ENCODE measurements around the gene FZR1.
A peak's percentile ranks its signal among the peaks of the same experiment; 100 is the strongest.
"Not testable (repeated sequence)": the region's sequence is repeated elsewhere in the genome, so short reads cannot be mapped to it uniquely, and the experiment has no call there.

The FZR1 gene

DNA sequence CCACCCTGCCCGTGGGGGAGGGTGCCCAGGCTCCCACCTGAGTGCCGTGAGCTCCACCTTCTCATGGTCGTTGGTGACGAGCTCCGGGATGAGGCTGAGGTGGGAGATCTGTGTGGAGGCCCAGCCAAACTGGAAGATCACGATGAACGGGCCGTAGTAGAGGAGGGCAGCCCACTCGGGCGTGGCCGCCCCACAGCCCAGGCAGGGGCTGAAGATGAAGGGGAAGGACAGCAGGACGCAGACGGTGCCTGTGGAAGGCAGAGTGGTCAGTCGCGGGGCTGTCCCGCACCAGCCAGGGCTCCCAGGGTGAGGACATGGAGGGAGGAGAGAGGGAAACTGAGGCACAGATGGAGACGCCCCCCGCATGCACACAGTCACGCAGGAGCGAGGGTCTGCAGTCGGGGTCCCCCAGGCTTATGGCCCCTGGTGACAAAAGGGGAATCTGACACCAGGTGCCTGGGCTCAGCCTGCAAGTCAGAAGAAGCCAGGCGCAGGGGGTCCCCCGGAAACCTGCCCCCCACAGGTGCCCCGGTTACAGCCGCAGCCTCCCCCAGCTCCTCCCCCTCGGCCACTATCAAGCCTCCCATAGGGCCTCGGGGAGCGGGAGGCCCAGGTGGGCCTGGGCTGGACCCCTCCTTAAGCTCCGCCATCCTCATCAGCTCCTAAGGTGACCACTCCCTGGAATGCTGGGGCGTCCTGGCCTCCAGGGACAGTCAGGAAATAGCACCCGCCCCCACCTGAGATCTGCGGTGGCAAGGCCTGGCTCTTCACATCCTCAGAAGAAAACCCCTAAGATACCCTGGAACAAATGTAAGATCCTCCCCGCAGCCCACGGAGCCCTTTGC is 45.1 kb downstream of the FZR1 start:
- no peak for DNase-seq

DNA sequence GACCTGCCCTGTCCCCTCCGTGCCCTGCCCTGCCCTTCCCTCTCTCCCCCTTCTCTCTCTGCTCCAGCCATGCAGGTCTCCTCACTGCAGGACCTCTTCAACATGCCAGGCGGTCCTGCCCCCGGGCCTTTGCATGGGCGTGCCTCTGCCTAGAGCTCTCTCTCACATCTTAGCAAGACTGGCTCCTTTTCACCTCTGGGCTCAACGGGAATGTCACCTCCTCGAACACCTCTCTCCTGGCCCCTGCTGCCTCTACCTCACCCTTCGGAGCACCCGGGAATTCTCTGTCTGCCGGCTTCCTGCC is 45.6 kb downstream of the FZR1 start:
- DNase-seq, result no peak

DNA sequence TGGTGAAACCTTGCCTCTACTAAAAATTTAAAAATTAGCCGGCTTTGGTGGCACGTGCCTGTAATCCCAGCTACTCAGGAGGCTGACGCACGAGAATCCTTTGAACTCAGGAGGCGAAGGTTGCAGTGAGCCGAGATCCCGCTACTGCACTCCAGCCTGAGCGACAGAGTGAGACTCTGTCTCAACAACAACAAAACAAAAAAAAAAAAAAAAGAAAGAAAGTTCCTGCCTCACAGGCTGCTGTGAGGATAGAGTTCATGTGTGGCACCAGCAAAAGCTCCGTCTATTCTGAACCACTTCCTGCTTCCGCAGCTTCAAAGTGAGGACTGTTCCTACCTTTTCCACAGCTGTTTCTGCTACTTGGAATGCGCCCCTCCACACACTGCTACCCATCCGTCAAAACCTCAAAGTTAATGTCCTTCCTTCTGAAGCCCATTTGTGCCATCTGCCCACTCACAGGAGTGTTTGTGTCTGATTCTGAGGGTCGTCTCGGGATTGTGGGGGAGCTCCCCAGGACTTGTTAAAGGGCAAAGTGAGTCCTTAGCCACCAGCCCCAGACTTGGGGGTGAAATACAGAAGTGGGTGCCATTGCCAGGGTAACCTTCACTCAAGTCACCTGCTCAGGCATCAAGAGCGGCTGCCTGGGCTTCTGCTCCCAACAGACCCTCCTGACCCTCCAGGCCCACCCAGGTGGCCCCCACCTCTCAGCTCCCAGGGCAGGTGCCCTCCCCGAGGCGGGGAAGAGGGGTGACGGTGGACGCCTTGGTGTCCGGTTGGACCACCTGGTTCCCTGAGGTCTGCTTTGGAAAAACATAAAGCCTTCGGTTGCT is 48.4 kb downstream of the FZR1 start:
- no peak for DNase-seq

DNA sequence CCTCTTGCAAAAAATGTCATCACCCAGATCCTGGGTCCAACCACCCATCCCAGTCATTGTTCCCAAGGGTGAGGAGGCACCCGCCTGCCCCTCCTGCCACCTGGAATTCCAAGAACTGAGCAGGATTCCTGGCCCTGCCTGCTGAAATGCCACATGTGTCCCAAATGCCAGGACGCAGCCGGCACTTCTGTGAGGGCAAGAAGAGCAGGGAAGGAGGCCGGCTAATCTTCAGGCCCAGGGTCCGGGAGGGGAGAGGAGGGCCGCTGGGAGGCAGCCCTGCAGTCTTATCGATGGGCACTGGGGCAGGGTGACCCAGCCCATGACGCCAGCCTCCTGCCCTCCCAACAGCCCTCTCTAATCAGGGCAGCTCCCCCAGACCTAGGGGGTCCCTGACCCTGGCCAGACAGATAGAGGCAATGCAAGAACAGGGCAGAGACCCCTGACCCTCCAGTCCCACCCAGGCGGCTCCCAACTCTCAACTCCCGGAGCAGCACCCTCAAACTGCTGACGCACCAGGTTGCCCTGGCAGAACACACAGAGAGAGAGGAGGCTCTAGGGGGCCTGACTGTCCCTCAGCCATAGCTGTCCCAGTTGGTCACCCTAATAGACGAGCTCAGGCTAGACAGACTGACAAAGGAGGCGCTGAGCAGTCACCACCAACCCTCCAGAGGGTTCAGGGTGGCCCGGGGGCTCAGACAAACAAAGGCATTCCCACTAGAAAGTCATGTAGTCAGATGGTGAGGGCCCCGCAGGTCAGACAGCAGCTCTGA is 49.7 kb downstream of the FZR1 start:
- DNase-seq, result no peak

DNA sequence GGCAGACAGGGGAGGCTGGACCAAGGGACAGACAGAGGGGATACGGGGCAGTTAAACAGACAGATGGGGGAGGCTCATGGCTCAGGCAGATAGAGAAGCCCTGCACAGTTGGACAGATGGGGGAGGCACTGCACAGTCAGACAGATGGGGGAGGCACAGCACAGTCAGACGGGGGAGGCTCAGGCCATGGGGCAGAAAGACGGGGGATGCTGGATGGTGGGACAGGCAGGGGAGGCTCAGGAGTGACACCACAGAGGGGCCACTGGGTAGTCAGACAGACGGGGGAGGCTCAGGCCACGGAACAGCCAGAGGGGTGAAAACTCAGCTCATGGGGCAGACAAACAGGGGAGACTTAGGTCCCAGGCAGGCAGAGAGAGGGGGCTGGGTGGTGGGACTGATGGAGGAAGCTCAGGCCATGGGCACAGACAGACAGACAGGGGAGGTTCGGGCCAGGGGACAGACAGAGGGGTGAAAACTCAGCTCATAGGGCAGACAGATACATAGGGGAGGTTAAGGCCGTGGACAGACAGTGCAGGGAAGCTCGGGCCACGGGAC is 50.4 kb downstream of the FZR1 start:
- DNase-seq, result no peak

DNA sequence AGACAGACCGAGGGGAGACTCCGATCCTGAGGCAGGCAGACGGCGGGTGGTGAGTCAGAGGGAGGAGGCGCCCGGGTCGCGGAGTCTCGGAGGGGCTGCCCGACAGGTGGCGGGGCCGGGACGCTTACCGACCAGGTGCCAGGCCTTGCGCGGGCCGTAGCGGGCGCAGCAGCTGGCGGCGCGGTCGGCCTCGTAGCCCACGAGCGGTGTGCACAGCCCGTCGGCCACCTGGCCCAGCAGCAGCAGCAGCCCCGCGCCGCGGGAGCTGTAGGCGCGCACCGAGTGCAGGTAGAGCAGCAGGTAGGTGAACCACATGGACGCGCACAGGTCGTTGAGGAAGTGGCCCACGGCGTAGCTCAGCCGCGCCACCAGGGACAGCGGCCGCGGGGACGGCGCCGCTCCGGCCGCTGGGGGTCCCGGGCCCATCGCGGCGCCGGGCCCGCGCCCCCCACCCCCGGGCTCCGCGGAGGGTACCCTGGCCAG is 50.9 kb downstream of the FZR1 start:
- no peak for DNase-seq

DNA sequence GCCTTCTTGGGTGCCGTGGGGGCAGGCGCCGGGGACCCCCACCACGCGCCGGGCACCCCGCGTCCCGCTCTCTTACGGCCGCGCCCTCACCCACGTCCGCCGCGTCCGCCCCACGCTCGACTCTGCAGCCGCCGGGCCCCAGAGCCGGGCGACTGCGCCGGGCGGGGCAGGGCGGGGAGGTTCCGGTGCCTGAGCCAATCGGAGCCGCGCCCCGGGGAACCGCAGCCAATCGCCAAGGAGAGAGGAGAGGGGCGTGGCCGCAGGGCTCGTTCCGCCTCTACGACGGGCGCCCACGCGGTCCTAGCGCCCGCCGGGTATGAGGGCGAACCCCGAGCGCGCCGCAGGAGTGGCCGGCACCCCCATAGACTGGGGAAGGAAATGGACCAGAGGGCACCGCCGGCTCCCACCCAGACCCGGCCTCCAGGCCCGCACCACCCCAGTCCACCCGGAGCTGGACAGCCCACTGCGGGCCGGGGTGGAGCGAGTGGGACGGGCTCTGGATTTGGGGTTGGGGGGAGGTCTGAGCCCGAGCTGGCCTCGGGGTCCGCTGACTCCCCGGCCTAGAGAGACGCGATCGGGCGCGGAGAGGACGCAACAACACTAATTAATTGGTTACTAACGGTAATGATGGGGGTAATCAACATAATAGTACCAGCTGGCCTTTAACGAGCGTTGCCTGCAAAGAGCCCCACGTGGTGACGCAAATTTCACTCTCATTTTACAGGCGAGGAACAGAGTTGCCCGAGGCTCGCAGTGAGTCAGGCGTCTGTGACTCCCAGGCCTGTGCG is 51.5 kb downstream of the FZR1 start, which contains the start of gene MFSD12:
TSS of gene MFSD12 (minus strand) at position 126 of the 788 bp plus-strand sequence. CDS start 183 bp downstream, outside the sequence.
- no peak for DNase-seq

DNA sequence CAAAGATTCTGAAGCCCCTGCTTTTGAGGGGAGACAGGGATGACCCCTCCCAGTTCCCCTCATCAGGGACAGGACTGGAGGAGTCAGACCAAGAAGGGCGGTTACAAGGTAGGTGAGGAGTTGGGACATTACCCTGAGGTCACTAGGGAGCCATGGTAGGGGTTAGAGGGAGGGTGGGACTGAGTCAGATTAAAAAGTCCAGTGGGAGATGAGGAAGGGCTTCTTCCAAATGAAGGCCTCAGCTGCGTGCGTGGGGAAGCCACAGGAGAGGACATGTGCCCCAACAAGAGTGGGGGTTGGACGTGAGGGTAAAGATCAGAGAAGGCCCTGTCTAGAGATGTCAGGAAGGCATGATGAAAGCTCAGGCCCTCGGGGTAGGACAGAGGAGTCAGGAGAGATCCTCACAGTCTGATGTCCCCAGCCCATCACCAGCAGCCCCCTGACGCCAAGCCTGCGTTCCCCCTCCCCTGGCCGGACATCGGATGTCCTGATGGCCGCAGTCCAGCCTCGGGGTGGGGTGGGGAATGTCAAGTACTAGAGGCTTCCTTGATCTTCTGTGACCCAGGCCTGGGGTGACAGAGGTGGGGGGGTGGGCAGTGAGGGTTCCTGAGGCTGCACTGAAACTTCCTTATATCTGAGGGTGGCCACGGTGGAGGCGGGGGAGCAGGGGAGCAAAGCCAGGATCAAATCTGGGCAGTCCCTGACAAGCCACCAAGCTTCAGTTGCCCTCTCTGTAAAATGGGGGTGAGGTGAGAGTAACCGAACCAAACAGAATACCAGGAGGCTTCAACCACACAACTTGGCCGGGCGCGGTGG is 57.8 kb downstream of the FZR1 start:
- no peak for DNase-seq

DNA sequence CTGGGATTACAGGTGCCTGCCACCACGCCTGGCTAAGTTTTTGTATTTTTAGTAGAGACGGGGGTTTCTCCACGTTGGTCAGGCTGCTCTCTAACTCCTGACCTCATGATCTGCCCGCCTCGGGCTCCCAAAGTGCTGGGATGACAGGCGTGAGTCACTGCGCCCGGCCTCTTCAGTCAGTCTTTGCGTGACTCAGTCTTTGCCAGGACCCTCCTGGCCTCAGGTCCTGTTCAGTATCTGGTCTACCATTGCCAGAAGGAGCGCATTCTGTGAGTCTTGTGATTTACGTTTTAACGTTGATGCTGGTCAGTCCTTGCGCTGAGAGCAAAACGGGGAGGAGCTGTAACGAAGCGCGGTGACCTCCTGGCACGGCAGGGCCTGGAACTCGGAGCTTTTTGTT is 59.0 kb downstream of the FZR1 start:
- DNase-seq, result no peak

DNA sequence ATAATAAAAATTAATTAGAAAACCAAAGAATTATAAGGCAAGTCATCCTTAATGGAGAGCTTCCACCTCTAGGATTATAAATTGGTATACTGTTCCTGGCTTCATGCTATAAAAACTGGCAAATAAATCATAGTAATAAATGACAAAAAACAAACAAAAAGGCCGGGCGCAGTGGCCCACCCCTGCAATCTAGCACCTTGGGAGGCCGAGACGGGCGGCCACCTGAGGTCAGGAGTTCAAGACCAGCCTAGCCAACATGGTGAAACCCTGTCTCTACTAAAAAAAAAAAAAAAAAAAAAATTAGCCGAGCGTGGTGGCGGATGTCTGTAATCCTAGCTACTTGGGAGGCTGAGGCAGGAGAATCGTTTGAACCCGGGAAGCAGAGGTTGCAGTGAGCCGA is 63.9 kb downstream of the FZR1 start:
- DNase-seq, result not testable (repeated sequence)

DNA sequence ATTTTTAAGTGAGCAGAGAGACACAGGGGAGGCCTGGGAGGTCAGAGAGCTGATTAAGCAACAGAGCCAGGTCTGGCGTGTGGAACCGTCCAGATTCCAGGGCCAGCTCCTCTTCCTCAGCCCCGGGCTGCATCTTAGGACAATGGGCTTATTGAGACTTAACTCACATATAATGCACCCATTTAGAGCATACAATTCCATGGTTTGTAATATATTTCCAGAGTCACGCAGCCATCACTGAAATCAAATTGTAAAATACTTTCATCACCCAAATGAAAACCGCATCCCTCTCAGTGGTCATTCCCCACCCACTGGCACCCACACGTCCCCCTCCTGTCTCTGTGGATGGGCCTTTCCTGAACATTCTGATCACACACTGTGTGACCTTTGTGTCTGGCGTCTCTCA is 64.5 kb downstream of the FZR1 start:
- DNase-seq, result no peak

DNA sequence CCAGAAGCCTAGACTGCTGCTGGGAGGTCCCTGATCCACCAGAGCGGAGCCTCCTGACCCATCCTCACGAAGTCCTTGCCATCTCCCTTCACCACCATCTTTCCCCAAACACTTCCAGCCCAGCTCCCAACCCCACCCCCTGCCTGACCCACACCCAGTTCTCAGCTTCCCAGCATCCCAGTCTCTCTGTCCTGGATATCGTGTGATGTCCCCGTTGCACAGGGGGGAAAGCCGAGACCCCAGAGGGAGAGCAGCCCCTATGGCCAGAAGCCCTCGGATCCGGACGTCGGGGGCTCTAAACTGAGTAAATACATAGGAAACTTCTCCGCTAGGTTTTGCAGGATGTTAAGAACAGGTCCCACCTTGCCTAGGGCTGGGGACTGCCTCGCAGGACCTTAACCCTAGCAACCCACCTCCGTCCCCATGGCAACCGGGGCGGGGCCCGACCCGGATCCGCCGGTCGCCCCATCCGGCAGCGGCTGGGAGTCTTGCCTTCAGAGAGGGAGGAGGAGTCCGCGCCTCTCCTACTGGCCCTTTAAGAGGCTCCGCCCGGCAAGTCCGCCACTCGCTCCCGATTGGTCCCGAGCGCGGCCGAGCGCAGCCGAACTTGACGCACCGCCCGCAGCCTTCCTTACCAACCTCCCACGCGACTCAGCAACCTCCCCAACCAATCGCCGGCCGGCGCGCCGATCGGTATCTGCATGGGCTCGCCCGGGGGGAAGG is 66.2 kb downstream of the FZR1 start:
- peak; percentile 92 for DNase-seq

DNA sequence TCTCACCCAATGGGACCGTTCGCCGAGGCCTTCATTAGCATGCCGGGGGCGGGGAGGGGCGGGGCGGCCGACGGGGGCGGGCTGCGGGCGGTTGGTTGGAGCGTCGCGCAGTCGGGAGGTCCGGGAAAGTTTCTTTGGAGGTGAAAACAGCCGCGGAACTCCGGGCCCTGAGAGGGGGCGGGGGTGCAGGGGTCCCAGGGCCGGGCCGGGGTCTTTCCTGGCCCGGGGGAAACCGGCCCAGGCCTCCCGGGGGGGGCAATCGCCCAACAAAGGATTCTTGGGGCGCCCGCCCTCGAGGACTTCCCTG is 66.7 kb downstream of the FZR1 start, which contains the start of gene HMG20B:
TSS of gene HMG20B (plus strand) at position 90 of the 307 bp plus-strand sequence. CDS start 366 bp downstream, outside the sequence.
- no peak for DNase-seq

DNA sequence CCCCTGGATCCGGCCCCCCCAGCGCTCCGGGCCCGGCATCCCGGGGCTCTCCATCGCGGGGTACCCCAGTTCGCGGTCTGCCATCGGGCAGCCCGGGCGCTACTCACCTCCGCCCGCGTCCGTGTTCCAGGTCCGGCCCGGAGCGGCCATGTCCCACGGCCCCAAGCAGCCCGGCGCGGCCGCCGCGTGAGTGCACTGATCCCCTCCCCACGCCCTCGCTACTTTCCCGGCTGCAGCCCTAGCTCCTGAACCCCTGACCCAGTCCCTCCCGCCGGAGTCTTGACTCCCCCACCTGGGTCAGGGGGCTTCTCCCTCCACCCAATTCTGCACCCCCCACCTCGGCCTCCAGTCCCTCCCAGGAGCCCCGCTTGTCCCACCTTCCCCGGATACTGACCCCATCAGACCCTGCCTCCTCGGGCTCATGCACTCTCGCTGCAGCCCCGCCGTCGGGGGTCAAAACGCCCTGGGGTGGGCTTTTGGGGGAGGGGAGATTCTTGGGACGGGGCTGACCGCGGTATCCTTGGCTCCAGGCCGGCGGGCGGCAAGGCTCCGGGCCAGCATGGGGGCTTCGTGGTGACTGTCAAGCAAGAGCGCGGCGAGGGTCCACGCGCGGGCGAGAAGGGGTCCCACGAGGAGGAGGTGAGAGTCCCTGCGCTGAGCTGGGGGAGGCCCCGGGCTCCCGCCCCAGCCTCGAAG is 67.2 kb downstream of the FZR1 start:
- DNase-seq, result no peak

DNA sequence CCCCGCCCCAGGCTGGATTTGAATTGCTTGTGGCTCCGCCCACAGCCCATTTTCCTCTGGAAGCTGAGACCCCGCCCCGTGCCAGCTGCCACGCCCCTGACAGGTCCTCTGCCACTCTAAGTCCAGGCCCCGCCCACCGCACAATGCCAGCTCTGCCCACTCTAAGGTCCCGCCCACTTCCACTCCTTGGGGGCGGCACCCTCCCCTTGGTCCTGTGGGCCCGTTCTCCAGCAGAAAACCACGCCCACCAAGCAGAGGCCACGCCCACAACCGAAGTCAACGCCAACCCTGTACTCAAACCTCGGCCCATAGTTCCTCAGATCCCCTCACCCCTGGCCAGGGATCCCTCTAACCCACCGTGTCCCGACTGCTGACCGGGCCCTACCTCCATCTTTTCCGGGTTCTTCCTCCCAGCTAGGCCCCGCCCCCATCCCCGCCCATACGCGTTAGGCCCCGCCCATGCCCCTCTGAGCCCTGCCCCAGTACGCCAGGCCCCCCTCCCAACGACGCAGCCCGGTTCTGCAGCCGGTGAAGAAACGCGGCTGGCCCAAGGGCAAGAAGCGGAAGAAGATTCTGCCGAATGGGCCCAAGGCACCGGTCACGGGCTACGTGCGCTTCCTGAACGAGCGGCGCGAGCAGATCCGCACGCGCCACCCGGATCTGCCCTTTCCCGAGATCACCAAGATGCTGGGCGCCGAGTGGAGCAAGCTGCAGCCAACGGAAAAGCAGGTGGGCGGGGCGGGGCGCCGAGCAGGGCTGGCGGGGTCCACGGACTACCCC is 67.9 kb downstream of the FZR1 start:
- DNase-seq, result peak; percentile 80

DNA sequence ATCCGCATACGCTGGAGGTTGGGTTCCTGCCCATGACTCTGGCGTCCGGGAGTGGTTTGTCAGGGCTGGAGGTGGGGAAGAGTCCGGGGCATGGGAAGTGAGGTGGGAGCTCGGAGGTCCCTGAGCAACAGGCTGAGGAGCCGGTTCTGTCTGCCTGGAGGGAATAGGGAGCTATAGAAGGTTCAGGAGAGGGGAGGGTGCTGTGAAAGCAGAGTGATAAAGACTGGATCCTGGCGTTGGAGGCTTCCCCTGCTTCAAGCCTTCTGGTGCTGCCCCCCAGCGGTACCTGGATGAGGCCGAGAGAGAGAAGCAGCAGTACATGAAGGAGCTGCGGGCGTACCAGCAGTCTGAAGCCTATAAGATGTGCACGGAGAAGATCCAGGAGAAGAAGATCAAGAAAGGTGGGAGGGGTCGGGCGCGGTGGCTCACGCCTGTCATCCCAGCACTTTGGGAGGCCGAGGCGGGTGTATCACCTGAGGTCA is 69.2 kb downstream of the FZR1 start:
- no peak for DNase-seq

DNA sequence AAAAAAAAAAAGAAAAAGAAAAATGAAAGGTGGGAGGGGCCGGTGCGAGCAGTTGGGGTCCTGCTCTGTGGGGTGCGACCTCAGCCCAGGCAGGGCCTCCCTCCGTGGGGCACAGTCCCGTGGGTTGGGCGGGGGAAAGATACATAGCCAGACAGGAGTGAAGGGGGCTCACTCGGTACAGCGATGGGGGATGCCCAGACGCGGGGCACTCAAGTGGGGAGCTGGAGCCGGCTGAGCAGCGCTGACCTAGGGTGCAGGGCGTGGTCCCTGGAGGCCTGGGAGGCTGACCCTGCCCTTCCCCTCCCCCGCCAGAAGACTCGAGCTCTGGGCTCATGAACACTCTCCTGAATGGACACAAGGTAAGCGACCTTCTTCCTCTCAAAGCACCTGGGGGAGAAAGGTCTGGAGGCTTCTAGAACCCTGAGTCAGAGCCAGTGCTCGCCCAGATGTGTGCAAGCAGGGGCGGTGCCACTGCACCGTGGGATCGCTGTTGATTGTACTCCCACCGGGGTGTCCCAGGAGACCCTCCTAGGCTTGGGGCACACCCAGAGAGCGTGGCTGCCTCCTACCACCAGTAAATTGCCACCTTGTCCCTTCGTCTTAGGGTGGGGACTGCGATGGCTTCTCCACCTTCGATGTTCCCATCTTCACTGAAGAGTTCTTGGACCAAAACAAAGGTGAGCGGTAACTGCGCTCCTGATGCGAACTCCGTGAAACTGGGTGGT is 70.0 kb downstream of the FZR1 start:
- DNase-seq, result no peak

Data from SIG-M5 (cell line).